ENCODE measurements around the gene GNAO1.

The GNAO1 gene

DNA sequence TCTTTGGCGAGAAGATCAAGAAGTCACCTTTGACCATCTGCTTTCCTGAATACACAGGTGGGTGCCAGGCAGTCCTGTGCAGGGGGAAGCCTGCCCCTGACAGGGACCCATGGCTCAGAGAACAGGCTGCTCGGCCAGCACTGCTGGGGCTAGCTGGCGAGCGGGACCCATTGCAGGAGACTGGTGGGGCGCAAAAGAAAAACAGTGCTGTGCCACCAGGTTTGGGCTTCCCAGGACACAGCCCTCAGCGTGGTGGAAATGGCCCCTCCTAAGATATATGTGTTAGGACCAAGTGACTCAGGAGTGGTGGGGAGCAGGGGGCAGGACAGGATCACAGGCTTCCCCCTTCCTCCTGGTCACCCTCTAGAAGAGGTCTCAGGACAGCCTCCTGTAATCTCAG is 160.2 kb downstream of the GNAO1 start:
- no peak for DNase-seq

DNA sequence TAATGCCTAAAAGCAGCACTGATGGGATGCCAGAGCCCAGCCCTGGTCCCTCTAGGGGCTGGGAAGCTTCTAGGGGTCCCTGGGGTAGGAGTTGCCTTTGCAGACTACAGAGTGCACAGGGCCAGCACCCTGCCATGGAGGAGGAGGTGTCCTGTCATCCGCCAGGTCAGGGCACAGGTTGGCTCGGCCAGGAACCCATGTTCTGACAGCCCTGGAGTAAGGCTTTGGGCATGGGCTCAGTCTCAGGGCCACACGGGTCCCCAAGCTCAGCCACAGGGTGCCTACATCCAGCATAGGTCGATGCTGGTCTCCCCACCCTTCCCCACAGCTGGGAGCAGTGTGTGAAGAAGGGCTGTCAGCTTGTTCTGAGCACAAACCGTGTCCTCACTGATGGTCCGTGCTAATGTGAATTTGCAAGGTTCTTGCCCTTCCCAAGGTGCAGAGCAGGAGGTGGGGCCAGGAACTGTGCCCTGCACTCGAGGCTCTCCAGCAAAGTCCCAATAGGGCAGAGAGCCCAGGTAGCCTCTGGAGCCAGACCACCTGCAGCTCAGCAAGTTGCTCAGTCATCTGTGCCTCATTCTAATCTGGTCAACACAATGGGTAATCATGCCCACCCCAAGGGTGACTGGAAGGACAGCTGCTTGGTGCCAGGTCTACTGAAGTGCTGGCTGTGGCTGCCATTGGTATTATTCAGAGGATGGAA is 161.2 kb downstream of the GNAO1 start:
- DNase-seq: no peak

- DNase-seq: no peak
Measured at GRCh38 chr16:56353054-56353921, 162.0 kb downstream of the GNAO1 start.

DNA sequence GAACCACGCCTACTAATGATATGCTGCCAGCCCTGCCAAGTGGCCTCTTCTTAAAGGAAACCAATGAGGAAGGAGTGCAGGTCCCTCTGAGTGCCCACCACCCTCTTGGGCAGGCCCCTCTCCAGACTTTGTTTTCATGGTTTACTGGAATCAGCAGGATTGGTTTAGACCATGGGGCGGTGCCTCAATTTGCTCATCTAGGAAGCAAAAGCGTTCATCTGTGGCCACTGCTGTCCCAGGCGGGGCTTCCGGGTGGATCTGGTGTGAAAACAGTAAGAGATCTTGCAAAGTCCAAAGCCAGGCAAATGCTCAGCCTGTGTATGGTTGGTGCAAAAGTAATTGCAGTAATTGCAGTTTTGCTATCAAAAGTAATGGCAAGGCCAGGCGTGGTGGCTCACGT is 162.7 kb downstream of the GNAO1 start:
- no peak for DNase-seq

DNA sequence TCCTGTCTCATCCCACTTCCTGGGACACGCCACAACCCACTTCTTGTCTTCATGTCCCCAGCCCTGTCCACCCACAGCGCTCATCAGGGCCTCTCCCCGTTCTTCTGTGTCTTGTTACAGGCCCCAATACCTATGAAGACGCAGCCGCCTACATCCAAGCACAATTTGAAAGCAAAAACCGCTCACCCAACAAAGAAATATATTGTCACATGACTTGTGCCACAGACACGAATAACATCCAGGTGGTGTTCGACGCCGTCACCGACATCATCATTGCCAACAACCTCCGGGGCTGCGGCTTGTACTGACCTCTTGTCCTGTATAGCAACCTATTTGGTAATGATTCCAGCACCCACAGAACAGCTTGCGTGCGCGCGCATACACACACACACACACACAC is 163.5 kb downstream of the GNAO1 start:
- no peak for DNase-seq

DNA sequence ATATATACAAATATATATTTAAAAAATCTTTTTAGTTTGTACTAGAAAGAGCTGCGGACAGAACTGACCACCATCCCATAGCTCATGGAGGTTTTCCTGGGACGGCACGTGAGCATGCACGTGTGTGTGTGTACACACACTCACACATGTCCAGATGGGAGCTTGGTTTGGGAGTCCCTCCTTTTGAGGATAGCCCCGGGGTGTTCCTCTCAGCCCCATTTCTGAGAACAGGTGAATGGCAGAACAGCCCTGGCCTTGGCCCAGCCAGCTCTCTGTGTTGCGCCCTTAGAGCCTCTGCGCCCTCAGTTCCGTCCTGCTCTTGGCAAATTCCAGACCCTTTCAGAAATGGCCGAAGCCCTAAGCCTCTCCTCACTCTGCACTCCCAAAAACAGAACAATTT is 163.9 kb downstream of the GNAO1 start:
- DNase-seq: no peak

DNA sequence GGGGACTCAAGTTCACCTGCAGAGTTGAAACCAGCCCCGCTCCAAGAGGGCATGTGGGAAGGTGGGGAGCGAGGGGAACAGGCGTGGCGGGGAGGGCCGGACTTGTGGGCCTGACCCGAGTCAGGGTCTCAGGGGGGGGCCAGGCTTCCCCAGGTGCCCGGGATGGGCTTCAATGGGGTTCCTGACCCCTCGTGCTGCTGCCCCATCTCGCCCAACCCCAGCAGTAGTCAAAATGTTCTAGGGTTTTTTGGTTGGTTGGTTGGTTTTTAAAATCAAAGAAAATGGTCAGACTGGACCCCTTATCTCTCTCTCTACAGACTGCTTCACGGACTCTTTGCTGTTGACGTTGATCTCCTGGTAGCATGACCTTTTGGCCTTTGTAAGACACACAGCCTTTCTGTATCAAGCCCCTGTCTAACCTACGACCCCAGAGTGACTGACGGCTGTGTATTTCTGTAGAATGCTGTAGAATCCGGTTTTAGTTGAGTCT is 164.5 kb downstream of the GNAO1 start:
- DNase-seq: no peak

- peak; percentile 51 for DNase-seq
Measured at GRCh38 chr16:56356276-56357240, 165.3 kb downstream of the GNAO1 start.

- no peak for DNase-seq
Measured at GRCh38 chr16:56357241-56357764, 166.0 kb downstream of the GNAO1 start.

DNA sequence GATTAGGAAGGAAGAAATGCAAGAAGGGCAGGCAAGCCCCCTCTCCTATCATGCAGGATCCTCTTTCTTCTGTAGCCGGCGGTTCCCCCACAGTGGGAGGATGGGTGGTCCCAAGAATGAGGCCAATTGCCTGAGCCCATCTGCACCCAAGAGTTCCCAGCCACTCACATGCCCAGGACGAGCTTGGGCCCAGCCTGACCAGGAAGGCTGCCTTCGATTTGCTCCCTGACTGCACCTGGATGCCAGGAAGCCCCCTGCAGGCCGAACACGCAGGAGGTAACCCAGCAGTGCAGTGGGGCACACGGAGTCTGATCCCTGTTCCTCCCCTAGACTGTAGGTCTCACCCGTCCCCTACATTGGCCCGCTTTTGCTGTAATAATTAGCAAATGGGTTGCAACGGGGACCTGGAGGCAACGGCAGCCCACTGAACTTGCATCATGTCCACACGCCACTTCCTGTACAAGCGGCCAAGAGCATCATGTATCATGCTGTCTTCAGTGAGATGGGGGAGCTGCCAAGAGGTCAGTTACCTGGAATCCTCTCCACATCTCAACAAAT is 166.6 kb downstream of the GNAO1 start:
- DNase-seq: no peak

DNA sequence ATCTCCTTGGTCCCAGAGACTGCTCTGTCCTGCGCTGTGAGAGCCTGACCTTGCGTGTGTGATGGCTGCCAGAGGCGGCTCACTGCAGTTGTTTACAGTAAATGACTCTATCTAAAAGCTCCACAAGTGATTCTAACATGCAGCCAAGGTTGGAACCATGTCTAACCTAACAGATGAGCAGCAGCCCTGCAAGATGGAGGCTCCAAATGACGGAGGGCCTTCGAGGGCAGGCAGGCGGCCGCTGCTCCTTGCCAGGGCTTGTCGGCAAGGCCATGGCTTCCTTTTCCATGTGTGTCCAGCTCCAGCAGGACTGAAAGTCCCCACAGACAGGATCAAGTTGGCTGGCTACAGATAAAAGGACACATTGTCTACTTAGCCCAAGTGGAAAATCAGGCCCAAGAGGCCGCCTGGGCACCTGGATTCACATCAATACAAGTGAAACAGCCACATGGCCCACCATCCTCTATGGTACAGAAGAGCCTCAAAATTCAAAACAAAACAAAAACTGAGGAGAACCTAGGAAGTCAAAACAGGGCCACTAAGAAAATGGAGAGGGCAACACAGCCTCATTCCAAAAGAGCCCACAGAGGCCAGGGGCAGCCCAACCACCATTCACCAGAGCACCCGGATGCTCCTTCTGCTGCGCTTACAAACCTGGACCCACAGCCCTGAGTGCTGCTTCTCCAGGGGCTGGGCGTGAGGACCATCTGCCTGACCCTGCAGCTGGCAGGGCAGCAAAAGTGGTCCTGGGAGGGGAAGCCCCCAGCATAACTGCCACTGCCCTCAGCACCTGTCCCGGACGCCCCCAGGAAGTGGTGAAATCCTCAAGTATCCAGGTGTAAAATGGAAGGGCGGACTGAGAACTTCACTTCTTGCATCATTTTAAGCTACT is 169.1 kb downstream of the GNAO1 start:
- no peak for DNase-seq

DNA sequence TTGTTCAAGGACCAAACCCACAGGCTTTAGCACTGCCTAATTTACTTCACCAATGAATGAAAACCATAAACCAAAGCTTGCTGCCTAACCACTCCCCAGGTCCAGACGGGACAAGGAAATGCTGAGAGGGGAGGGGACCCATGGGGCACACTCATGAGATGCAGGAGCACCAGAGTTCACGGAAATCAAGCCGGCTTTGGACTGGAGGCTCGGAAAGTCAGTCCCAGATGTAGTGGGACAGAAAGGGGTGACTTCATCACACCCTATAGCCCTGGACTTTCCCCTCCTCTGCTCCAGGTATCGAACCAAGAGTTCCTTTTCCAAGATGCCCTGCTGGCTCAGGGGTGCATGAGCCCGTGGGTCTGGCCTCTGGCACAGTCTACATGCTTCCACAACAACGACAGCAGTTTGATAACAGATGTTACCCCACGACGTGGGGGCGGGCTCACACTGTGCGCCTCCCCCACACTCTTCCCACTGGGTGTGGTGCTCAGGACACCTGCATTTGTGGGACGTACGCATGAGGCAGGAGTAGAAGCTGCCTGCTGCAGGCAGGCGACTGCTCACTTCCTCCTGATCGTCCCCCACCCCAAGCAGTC is 170.9 kb downstream of the GNAO1 start:
- no peak for DNase-seq

GRCh38 chr16:56362706-56363105 is 171.4 kb downstream of the GNAO1 start:
- no peak for DNase-seq

- no peak for DNase-seq
Measured at GRCh38 chr16:56363181-56363716, 172.0 kb downstream of the GNAO1 start.

DNA sequence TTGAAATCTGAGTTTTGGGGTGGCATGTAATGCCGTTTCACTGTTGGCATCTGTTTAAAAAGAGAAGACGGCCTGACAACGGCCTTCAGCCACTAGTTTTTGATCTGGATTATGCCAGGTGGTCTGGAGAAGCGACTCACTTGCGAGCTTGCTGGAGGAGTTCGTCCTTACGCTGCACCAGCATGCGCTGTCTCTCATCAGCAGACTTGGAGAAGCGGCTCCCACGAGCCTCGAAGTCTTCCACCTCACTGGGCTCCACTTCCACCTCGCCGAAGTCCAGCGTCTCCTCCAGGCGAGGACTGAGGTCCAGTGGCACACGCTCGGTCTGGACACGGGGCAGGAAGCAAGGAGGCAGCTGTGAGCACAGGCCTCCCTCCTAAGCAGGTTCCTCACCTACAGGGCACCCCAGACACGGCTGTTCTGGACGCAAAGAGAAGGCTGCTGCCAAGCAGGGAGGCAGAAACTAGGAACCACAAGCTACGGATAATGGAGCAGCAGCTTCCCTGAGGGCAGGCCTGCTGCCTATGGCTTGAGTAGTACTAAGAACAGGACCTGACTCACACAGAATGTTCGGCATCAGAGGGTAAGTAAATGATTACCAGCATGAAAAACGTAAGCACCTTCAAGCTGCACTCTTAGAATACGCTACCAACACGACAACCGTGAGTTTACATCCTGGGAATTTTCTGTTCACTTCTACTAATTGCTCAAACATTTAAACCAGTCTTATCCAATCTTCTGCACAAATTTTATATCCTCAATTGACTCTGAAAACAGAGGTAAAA is 172.7 kb downstream of the GNAO1 start:
- no peak for DNase-seq

DNA sequence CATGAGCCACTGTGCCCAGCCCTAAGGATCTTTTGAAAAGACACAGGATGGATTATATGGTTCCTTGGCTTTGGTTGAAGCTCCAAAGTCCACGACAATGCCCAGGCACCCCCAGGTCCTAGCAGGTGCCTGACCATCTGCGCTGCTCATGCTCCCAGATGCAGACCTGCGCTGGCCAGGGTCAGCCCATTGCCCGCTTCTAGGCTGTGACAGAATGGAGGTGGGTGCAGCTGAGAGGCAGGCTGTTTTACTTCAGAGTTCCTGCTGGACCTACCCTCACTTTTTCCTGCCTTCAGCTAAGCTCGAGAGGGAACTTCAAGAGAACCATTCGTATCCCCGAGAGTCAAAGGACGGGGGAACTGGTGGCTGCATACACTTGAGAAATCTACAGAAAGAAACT is 173.6 kb downstream of the GNAO1 start:
- no peak for DNase-seq

GRCh38 chr16:56365552-56365951 is 174.3 kb downstream of the GNAO1 start:
- no peak for DNase-seq

DNA sequence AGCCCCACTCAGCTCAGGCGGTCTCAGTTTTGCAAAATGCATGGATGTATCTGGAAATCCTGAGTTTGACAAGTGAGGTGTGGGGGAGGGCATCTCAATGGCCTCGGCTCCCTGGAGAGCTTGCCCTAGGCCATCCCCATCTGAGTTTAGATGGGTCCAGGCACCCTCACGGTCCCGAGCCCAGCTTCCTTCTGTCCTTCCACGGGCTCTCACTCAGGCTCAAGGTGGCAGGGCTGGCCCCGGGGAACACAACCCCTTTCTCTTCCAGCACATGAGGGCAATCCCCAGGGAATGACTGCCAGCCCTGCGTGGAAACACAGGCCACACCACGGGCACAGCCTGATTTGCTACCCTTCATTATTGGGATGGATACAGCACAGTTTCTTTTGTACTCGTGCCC is 175.7 kb downstream of the GNAO1 start:
- DNase-seq: no peak

GRCh38 chr16:56367764-56368163 is 176.5 kb downstream of the GNAO1 start:
- DNase-seq: no peak

GRCh38 chr16:56368545-56368944 is 177.3 kb downstream of the GNAO1 start:
- no peak for DNase-seq
